ENCODE data around the gene KLF3.
"Not testable (repeated sequence)": the region's sequence is repeated elsewhere in the genome, so short reads cannot be mapped to it uniquely, and the experiment has no call there.

The KLF3 gene

DNA sequence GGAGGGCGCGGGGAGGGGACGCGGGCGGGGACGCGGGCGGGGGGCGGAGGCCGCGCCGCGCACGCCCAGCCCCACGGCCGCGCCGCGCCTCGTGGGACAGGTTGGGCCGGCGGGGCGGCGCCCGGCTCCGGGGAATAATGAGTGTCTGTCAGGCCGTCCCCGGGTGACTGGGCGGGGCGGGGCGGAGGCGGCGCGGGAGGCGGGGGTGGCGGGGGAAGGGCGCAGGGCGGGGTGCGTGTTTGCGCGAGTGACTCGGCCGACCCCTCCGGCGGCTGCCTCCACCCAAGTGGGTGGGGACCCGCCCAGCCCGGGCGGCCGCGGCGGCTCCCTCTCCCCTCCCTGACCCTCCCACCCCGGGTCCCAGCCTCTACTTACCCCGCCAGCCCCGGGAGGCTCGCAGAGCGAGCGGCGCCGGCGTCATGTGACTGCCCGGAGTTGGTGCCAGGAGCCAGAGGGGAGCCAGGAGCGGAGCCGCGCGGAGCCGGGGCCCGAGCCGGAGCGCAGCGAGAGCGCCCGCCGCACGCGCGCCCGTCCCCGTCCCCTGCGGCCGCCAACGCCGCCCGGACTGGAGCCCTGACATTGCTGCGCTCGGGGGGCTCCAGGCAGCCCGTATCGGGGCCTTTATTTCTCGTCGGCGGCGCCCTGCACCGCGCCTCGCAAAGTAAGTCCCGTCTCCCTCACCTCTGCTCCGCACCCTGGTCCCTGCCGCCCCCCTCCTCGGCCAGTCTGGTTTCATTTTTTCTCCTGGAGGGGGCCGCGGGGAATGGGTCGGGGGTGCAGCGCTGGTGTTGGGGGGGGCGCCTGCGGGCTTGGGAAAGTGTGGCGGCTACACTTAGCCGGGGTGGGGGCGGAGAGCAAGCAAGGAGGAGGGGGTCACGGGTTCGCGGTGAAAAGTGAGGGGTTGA, at the start of gene KLF3:
TSS of gene KLF3 (plus strand) at position 399 of the 905 bp plus-strand sequence. CDS start 16,427 bp downstream, outside the sequence.
- peak; percentile 15 for FAIRE-seq
- DNase-seq (ENCODE audit: extremely low spot score, insufficient read length, low read depth), result peak; percentile 75

- no peak for FAIRE-seq
These were observed 49.8 kb upstream of the KLF3 start for GRCh38 chr4:38614231-38614630.

GRCh38 chr4:38615847-38616246, 48.2 kb upstream of the KLF3 start:
- FAIRE-seq, result no peak

More at GRCh38 chr4:38614231-38614630, 49.8 kb upstream of the KLF3 start:
- no peak for DNase-seq (ENCODE audit: extremely low spot score, insufficient read length, low read depth)

DNA sequence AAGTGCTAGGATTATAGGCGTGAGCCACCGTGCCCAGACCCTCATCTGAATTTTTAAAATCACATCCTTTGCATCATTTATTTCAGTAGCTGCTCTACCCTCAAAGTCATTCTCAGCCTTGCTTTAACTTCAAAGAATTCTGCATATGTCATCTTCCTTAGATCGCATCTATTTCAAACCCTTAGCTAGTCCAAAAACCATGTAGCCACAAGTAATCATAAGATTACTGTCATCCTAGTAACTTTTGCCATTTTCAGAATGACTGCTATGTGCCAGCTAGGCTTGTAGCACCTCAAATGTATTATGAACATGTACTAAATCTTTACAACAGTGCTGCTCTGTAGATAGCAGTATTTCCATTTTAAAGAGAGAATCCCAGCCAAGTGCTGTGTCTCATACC, 45.5 kb upstream of the KLF3 start:
- no peak for FAIRE-seq

More at GRCh38 chr4:38615847-38616246, 48.2 kb upstream of the KLF3 start:
- no peak for DNase-seq (ENCODE audit: extremely low spot score, insufficient read length, low read depth)

GRCh38 chr4:38619316-38619715, 44.7 kb upstream of the KLF3 start:
- FAIRE-seq, result no peak

More for the DNA sequence above, 45.5 kb upstream of the KLF3 start:
- DNase-seq (ENCODE audit: extremely low spot score, insufficient read length, low read depth), result no peak

GRCh38 chr4:38620065-38620464, 43.9 kb upstream of the KLF3 start:
- no peak for DNase-seq (ENCODE audit: extremely low spot score, insufficient read length, low read depth)
- no peak for FAIRE-seq

More at GRCh38 chr4:38619316-38619715, 44.7 kb upstream of the KLF3 start:
- DNase-seq (ENCODE audit: extremely low spot score, insufficient read length, low read depth), result no peak

DNA sequence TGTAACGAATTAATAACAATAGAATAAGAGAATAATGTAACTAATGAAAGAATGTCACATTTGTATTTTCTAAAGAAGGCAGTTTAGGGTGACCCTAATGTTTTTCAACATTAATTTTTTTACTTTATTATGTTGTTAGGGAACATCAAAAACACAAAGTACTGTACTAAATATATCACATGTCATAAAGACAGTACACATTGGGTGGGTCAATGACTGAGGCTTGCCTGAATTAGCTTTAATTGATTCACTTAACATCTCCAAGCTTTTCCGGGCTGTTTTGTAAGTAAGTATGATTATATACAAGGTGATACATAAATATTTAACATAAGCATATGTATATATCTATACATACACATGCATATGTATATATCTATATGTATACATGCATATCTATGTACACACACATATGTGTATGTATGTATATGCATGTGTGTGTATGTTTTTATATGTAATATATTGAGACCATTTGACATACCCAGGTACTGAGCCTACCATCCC, 43.4 kb upstream of the KLF3 start:
- no peak for FAIRE-seq
- DNase-seq (ENCODE audit: extremely low spot score, insufficient read length, low read depth), result no peak

DNA sequence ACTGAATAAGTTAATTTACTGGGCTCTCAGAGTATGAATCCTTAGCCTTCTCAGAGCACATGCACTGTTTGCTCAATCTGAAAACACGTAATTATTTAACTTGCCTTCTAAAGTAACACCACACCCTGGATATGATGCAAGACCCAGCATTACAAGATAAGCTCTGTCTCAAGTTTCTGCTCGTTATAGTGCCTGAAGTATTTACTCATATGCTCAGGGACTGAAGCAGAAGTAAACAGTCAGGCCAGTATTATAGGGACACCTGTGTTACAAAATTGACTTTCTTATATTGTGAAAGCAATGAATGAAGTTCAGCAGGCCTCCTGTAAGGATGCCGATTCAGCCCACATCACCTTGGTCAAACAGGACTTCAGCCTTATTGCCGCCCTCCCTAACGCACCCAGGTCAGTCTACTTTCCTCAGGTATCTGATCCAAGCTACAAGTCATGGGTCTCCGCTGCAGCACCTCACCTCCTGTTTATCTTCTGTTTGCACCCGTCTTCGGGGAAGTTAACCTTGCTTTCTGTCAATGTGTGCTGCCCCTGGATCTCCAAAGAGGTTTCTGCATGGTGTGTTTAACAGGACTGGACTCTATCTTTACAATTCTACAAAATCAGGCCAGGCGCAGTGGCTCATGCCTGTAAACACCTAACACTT, 42.8 kb upstream of the KLF3 start:
- FAIRE-seq (no peak), DNase-seq (ENCODE audit: extremely low spot score, insufficient read length, low read depth) (no peak)

- no peak for DNase-seq (ENCODE audit: extremely low spot score, insufficient read length, low read depth)
- no peak for FAIRE-seq
These were observed 42.2 kb upstream of the KLF3 start for GRCh38 chr4:38621831-38622230.

DNA sequence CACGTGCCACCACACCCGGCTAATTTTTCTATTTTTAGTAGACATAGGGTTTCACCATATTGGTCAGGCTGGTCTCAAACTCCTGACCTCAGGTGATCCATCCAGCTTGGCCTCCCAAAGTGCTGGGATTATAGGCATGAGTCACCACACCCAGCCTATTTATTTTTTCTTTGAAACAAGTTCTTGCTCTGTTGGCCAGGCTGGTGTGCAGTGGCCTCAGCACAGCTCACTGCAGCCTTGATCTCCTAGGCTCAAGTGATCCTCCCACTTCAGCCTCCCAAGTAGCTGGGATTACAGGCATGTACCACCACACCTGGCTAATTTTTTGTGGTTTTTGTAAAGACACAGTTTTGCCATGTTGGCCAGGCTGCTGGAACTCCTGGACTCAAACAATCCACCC, 41.7 kb upstream of the KLF3 start:
- not testable (repeated sequence) for DNase-seq (ENCODE audit: extremely low spot score, insufficient read length, low read depth); FAIRE-seq

GRCh38 chr4:38623260-38623659, 40.7 kb upstream of the KLF3 start:
- DNase-seq (ENCODE audit: extremely low spot score, insufficient read length, low read depth), result no peak
- no peak for FAIRE-seq

GRCh38 chr4:38624311-38624710, 39.7 kb upstream of the KLF3 start:
- FAIRE-seq, result no peak
- DNase-seq (ENCODE audit: extremely low spot score, insufficient read length, low read depth), result no peak

GRCh38 chr4:38625508-38625907, 38.5 kb upstream of the KLF3 start:
- FAIRE-seq (no peak), DNase-seq (ENCODE audit: extremely low spot score, insufficient read length, low read depth) (no peak)

DNA sequence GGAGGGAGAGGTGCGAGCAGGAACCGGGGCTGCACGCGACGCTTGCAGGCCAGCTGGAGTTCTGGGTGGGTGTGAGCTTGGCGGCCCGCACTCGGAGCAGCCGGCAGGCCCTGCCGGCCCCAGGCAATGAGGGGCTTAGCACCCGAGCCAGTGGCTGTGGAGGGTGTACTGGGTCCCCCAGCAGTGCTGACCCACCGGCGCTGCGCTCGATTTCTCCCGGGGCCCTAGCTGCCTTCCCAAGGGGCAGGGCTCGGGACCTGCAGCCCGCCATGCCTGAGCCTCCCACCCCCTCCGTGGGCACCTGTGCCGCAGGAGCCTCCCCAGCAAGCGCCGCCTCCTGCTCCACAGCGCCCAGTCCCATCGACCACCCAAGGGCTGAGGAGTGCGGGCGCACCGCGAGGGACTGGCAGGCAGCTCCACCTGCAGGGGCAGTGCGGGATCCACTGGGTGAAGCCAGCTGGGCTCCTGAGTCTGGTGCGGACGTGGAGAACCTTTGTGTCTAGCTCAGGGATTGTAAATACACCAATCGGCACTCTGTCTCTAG, 37.0 kb upstream of the KLF3 start:
- not testable (repeated sequence) for FAIRE-seq; DNase-seq (ENCODE audit: extremely low spot score, insufficient read length, low read depth)

GRCh38 chr4:38630519-38630918, 33.5 kb upstream of the KLF3 start:
- no peak for FAIRE-seq

DNA sequence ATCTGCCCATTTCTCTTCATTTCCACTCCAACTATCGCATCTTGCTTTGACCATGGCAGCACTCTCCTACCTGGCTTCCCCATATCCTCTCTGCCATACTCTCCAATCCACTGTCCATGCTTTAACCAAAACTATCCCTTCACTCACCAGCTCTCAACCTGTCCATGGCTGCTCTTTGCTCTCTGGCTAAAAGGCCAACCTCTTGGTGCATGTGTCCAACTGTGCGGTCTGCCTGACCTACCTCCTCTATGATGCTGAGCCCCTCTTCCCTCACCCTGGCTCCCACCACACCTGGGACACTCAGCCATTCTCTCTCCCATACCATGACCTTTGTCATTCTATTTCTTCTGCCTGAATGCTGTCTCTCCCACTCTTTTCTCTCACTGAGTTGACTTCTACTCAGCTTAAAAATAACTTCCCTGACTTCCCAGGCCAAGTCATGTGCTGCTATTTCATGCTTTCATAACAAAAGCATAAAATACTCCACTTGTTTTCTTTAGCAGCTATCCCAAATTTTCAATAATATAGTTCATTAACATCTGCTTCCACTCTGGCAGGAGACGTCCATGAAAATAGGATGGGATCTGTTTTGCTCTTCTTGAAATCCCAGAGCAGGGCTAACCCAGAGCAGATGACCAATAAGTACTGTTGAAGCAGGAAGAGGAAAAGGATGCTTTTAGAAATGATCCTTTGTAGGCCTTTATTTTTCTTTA, 29.8 kb upstream of the KLF3 start:
- FAIRE-seq, result no peak
- DNase-seq (ENCODE audit: extremely low spot score, insufficient read length, low read depth), result no peak

More at GRCh38 chr4:38630519-38630918, 33.5 kb upstream of the KLF3 start:
- no peak for DNase-seq (ENCODE audit: extremely low spot score, insufficient read length, low read depth)

GRCh38 chr4:38639242-38639641, 24.8 kb upstream of the KLF3 start:
- DNase-seq (ENCODE audit: extremely low spot score, insufficient read length, low read depth), result no peak
- no peak for FAIRE-seq

DNA sequence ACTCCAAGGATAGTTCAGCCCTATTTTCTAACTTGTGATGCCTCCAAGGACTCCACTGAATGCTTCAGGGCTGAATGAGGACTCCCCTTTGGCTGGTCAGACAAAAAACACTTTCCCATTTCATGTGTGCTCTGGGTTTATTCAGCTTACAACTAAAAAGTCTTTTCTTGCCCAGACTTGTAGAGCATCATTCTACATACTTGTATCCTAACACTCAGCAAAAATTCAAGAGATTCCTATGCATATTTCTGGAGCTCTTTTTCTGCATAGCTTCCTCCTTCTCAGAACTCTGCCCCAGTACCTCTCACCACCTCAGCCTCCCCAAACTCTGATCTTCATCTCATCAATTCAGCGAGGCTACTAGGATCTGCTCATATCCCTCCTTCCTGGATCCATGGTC, 22.2 kb upstream of the KLF3 start:
- no peak for FAIRE-seq
- DNase-seq (ENCODE audit: extremely low spot score, insufficient read length, low read depth), result no peak

GRCh38 chr4:38644201-38644600, 19.8 kb upstream of the KLF3 start:
- no peak for DNase-seq (ENCODE audit: extremely low spot score, insufficient read length, low read depth)
- no peak for FAIRE-seq

All from GM18507 (cell line).